IMR-90 (cell line): ENCODE measurements around the gene COA5. TPM values are rescaled to one million over a fixed set of nuclear protein-coding genes. Genes with fewer than 3 reads are reported as not detected.

ENCODE experiments used
- ATAC-seq: fragments of 200-7000 bp; cut with Tn5 transposase; 2 replicates; pipeline ENCODE4 v1.9.1; 2020; ENCODE audit warnings: low read depth, mild to moderate bottlenecking, moderate library complexity
- BruUV-seq: library from RNA; stranded (reverse); fragments of 400-500 nt; replicated peaks from 2 replicates; lab custom pipeline; 2021; lab: Mats Ljungman, UMichigan
- CTCF ChIA-PET: fragments of 300-600 bp; formaldehyde crosslinking; extraction: SDS; loops from one replicate; lab custom pipeline; 2021; ENCODE audit warnings: antibody characterized with exemption; lab: Yijun Ruan, JAX
- POLR2A ChIA-PET: fragments of 300-600 bp; sonication (Branson Sonifier 250); formaldehyde crosslinking; loops from one replicate; lab custom pipeline; 2022; ENCODE audit warnings: antibody characterized with exemption; ENCODE audit not compliant: unreplicated experiment; lab: Charles Lee
- DNase-seq: peaks from one replicate; pipeline ENCODE4 v3.0.0; 2013
- H2AFZ ChIP-seq: replicated peaks from 2 replicates; pipeline ENCODE3; 2013; ENCODE audit warnings: low read length, mild to moderate bottlenecking; ENCODE audit not compliant: poor library complexity
- H2AK5ac ChIP-seq: 2 replicates; pipeline ENCODE4 v1.6.1; 2013; ENCODE audit warnings: low read depth, low read length, inconsistent platforms
- H2AK9ac ChIP-seq: replicated peaks from 2 replicates; pipeline ENCODE3; 2013; ENCODE audit warnings: mild to moderate bottlenecking, low read depth, low read length, moderate library complexity; ENCODE audit not compliant: poor library complexity
- H2BK120ac ChIP-seq: 2 replicates; pipeline ENCODE4 v1.6.1; 2013; ENCODE audit warnings: low read depth, low read length, inconsistent platforms
- H2BK15ac ChIP-seq: 3 replicates; pipeline ENCODE4 v1.6.1; 2013; ENCODE audit warnings: low read depth, low read length, inconsistent platforms
- H2BK20ac ChIP-seq: 2 replicates; pipeline ENCODE4 v1.6.1; 2013; ENCODE audit warnings: low read depth, mild to moderate bottlenecking, inconsistent platforms, low read length, moderate library complexity
- H2BK5ac ChIP-seq: 2 replicates; pipeline ENCODE4 v1.6.1; 2013; ENCODE audit warnings: mild to moderate bottlenecking, low read depth, low read length, inconsistent platforms; ENCODE audit not compliant: poor library complexity, severe bottlenecking
- H3K14ac ChIP-seq: replicated peaks from 2 replicates; pipeline ENCODE4 v1.6.1; 2013; ENCODE audit warnings: low read depth, low read length, inconsistent platforms
- H3K18ac ChIP-seq: 2 replicates; pipeline ENCODE4 v1.6.1; 2013; ENCODE audit warnings: low read depth, low read length, control low read depth
- H3K23ac ChIP-seq: 2 replicates; pipeline ENCODE4 v1.6.1; 2013; ENCODE audit warnings: low read depth, low read length, inconsistent platforms
- H3K27ac ChIP-seq: 2 replicates; pipeline ENCODE4 v1.5.1; 2013; ENCODE audit warnings: mild to moderate bottlenecking, control low read depth, low read length; ENCODE audit not compliant: insufficient read depth
- H3K27me3 ChIP-seq: 2 replicates; pipeline ENCODE4 v1.6.1; 2013; ENCODE audit warnings: low read length; ENCODE audit not compliant: control insufficient read depth, insufficient read depth
- H3K36me3 ChIP-seq: 2 replicates; pipeline ENCODE4 v1.6.1; 2013; ENCODE audit warnings: low read length, mixed read lengths; ENCODE audit not compliant: control insufficient read depth, insufficient read depth
- H3K4ac ChIP-seq: 2 replicates; pipeline ENCODE4 v1.6.1; 2013; ENCODE audit warnings: low read depth, low read length, inconsistent platforms
- H3K4me1 ChIP-seq: 2 replicates; pipeline ENCODE4 v1.6.1; 2013; ENCODE audit warnings: low read length, mixed read lengths; ENCODE audit not compliant: control insufficient read depth, insufficient read depth
- H3K4me2 ChIP-seq: 2 replicates; pipeline ENCODE4 v1.6.1; 2013; ENCODE audit warnings: low read depth, mild to moderate bottlenecking, control low read depth, low read length, moderate library complexity
- H3K4me3 ChIP-seq: 2 replicates; pipeline ENCODE4 v1.5.1; 2013; ENCODE audit warnings: low read depth, mild to moderate bottlenecking, control low read depth, low read length, moderate library complexity; ENCODE audit not compliant: insufficient read depth
- H3K56ac ChIP-seq: 2 replicates; pipeline ENCODE4 v1.6.1; 2013; ENCODE audit warnings: low read length, inconsistent platforms; ENCODE audit not compliant: insufficient read depth; ENCODE audit errors: extremely low read depth
- H3K79me1 ChIP-seq, 2 experiments: 2 replicates each; pipeline ENCODE4 v1.6.1; 2013; ENCODE audit warnings: low read length in 2 of 2, inconsistent platforms in 1 of 2, low read depth in 1 of 2
- H3K9ac ChIP-seq: 2 replicates; pipeline ENCODE4 v1.6.1; 2013; ENCODE audit warnings: low read depth, low read length, control low read depth
- H3K9me1 ChIP-seq: 2 replicates; pipeline ENCODE4 v1.6.1; 2013; ENCODE audit warnings: low read length, inconsistent platforms; ENCODE audit not compliant: insufficient read depth
- H3K9me3 ChIP-seq: 2 replicates; pipeline ENCODE4 v1.6.1; 2013; ENCODE audit warnings: low read length; ENCODE audit not compliant: control insufficient read depth, insufficient read depth
- H4K20me1 ChIP-seq: 2 replicates; pipeline ENCODE4 v1.6.1; 2013; ENCODE audit warnings: low read length, inconsistent platforms; ENCODE audit not compliant: insufficient read depth
- H4K5ac ChIP-seq: 2 replicates; pipeline ENCODE4 v1.6.1; 2013; ENCODE audit warnings: mild to moderate bottlenecking, low read depth, low read length, control low read depth
- H4K8ac ChIP-seq, 2 experiments: 2 replicates each; pipeline ENCODE4 v1.6.1; 2013; ENCODE audit warnings: low read depth in 2 of 2, low read length in 2 of 2, control low read depth in 1 of 2, inconsistent platforms in 1 of 2
- H4K91ac ChIP-seq: 2 replicates; pipeline ENCODE4 v1.6.1; 2013; ENCODE audit warnings: low read depth, low read length, inconsistent platforms; ENCODE audit not compliant: insufficient read depth
- CHD1 ChIP-seq: IDR thresholded peaks from 2 replicates; pipeline ENCODE4 v1.6.1; 2012; ENCODE audit warnings: low read depth, low read length, improper control_type of control experiment
- WGBS, 2 experiments: methylation state at CpG; one replicate each; pipeline versions ENCODE4 v1.1.5 to v1.1.7; 2013; ENCODE audit warnings: missing lambda C conversion rate in 2 of 2; ENCODE audit not compliant: insufficient read length in 1 of 2; ENCODE audit errors: extremely low coverage in 2 of 2; 5-methylcytosine and 5-hydroxymethylcytosine counted together
- dilution Hi-C: fragments of 300-500 bp; cut with HindIII; formaldehyde crosslinking; loops from one replicate; pipeline ENCODE4 v1.14.3; 2018; ENCODE audit warnings: low sequenced_read_pairs; ENCODE audit not compliant: unreplicated experiment
- in situ Hi-C: fragments of 300-500 bp; cut with MboI; formaldehyde crosslinking; loops from 3 replicates; pipeline ENCODE4 v1.14.3; 2019; ENCODE audit warnings: low sequenced_read_pairs, inconsistent platforms, mixed read lengths
- intact Hi-C: fragments of 100-400 bp; cut with micrococcal nuclease; formaldehyde crosslinking; loops from 2 replicates; pipeline ENCODE4 v1.10.0; 2022
- polyA plus RNA-seq, 3 experiments: library from polyadenylated mRNA; depleted of rRNA; stranded (reverse); fragments of >200 nt; gene quantifications; 2 replicates each; pipeline ENCODE4 v1.2.3, GENCODE V29; 2012; ENCODE audit warnings: low replicate concordance in 1 of 3
- total RNA-seq: library from RNA; depleted of rRNA; stranded (reverse); fragments of >200 nt; gene quantifications from 2 replicates; pipeline ENCODE4 v1.2.3, GENCODE V29; 2012
- TF ChIP-seq, protein P1 (sequence below): fragments of 150-350 bp; IDR thresholded peaks from 2 replicates; pipeline ENCODE4 v1.6.1; 2017; ENCODE audit warnings: mild to moderate bottlenecking, antibody characterized with exemption, low read length, low read depth

The COA5 gene
- total and polyA plus RNA-seq, 2 of the 4 experiments (the other 2 are of a cell fraction), result 8.4 to 14.2 TPM

DNA sequence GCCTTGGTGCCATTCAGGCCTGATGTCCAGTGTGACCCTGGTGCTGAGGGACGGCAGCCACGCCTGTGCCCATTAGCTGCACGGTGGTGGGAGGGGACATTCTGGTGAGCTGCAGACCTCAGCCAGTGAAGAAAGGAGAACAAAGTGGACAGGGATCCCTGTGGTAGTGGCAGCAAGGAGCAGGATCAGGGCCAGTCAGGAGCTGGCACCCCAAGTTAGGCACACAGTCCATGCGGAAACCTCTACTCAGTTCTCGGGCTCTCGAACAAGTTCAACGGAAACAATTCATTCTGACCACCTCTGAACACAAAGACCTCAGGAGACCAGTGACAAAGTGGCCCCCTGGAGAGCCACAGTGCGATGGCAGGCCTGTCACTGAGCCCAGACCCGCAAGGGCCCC lies 30.1 kb downstream of the COA5 start:
- WGBS, 2 experiments, result 94% methylated on average over 3 of the region's 9 CpGs; no CpG with 5 or more reads in 1 of the 2 experiments
- Histone ChIP-seq H3K23ac (no peak overlapping the region), H3K27ac (no peak overlapping the region), H3K4ac (no peak overlapping the region), H3K4me3 (no peak overlapping the region), H2BK5ac (no peak overlapping the region), H2AK5ac (no peak overlapping the region), H3K4me1 (no peaks in the 10 kb centered on the region), H3K18ac (no peak overlapping the region), H2BK20ac (no peak overlapping the region), H3K9me3 (no peaks in the 10 kb centered on the region), H4K5ac (no peak overlapping the region), H3K79me1 (no peaks in the 10 kb centered on the region), H4K91ac (no peak overlapping the region), H3K9me1 (no peaks in the 10 kb centered on the region; the same call in 1 of the 2 replicates), H3K9ac (no peak overlapping the region), H3K36me3 (peaks cover 21% of the 10 kb centered on the region), H3K14ac (no peak overlapping the region), H4K8ac (no peak overlapping the region), H3K56ac (no peak overlapping the region), H4K20me1 (no peaks in the 10 kb centered on the region), H2AFZ (no peak overlapping the region), H2BK120ac (no peak overlapping the region), H3K4me2 (no peak overlapping the region), H2AK9ac (no peak overlapping the region), H3K27me3 (no peaks in the 10 kb centered on the region), H2BK15ac (no peak overlapping the region)
- TF ChIP-seq, protein P1, sequence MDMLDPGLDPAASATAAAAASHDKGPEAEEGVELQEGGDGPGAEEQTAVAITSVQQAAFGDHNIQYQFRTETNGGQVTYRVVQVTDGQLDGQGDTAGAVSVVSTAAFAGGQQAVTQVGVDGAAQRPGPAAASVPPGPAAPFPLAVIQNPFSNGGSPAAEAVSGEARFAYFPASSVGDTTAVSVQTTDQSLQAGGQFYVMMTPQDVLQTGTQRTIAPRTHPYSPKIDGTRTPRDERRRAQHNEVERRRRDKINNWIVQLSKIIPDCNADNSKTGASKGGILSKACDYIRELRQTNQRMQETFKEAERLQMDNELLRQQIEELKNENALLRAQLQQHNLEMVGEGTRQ, result no peak
- no peak for TF ChIP-seq CHD1
- BruUV-seq, result no TSS peak
- ChIA-PET POLR2A (no interaction called here), CTCF (interaction anchor here (1.0 kb wide), 1 partner anchor 18 kb away, joined by 3 read pairs; no protein-coding TSS in a partner anchor)
- intact Hi-C loops (no loop called here), dilution Hi-C loops (no loop called here), in situ Hi-C loops (no loop called here)
- ATAC-seq (no peak), DNase-seq (no peak)
